Uterus (tissue), 2 donors: ENCODE results near the gene NHEJ1.

Source experiments
- CTCF ChIP-seq, 4 experiments: fragments of 200-600 bp in 2 of 4; fragments of 450-650 bp in 2 of 4; sonication (generic) in 2 of 4; IDR thresholded peaks; one replicate each; pipeline ENCODE4 v1.5.1; 2016 to 2019; ENCODE audit warnings: antibody characterized with exemption in 4 of 4, mild to moderate bottlenecking in 2 of 4, moderate library complexity in 1 of 4
- POLR2A ChIP-seq, 2 donors: fragments of 450-650 bp; IDR thresholded peaks; one replicate each; pipeline ENCODE4 v1.6.1; 2016; ENCODE audit warnings: antibody characterized with exemption in 2 of 2, mild to moderate bottlenecking in 1 of 2, moderate library complexity in 1 of 2

- TF ChIP-seq CTCF (IDR thresholded peaks at IDR 0.05) (no peak), POLR2A (IDR thresholded peaks at IDR 0.05) (no peak)
These were observed 79.5 kb downstream of the NHEJ1 start for GRCh38 chr2:219081096-219081495.
